OCI-LY3 (cell line): Measurements from ENCODE around the gene SLC29A3.
"Not testable (repeated sequence)": the region's sequence is repeated elsewhere in the genome, so short reads cannot be mapped to it uniquely, and the experiment has no call there.

Experiments used
- H2AFZ ChIP-seq: fragments of 200-600, 300-600 bp; shearing (Covaris generic); 2 replicates; pipeline ENCODE4 v1.6.0; 2014; ENCODE audit warnings: antibody characterized with exemption, low read depth, low read length
- H3K27ac ChIP-seq: fragments of 200-600, 300-600 bp; sonication (generic); 2 replicates; pipeline ENCODE4 v1.5.1; 2014; ENCODE audit warnings: mild to moderate bottlenecking, low read length, moderate library complexity, mixed read lengths
- H3K27me3 ChIP-seq: fragments of 200-600, 300-600 bp; sonication (generic); 2 replicates; pipeline ENCODE4 v1.6.1; 2014; ENCODE audit warnings: low read depth, low read length, mixed read lengths
- H3K36me3 ChIP-seq: fragments of 200-600, 300-600 bp; sonication (generic); replicated peaks from 2 replicates; pipeline ENCODE3; 2014; ENCODE audit warnings: low read depth, low read length, mixed read lengths
- H3K4me1 ChIP-seq: fragments of 300-600, 200-600 bp; sonication (generic); 2 replicates; pipeline ENCODE4 v1.6.1; 2014; ENCODE audit warnings: low read length, mixed read lengths
- H3K4me2 ChIP-seq: fragments of 200-600, 300-600 bp; sonication (generic); 2 replicates; pipeline ENCODE4 v1.6.1; 2014; ENCODE audit warnings: low read length, mixed read lengths
- H3K4me3 ChIP-seq: fragments of 300-600, 200-600 bp; sonication (generic); 2 replicates; pipeline ENCODE4 v1.5.1; 2014; ENCODE audit warnings: antibody characterized with exemption, mild to moderate bottlenecking, low read length, moderate library complexity
- H3K79me2 ChIP-seq: fragments of 300-600, 200-600 bp; shearing (Covaris generic); 2 replicates; pipeline ENCODE4 v1.6.1; 2014; ENCODE audit warnings: mild to moderate bottlenecking, low read length, mixed read lengths
- H3K9ac ChIP-seq: fragments of 300-600, 200-600 bp; shearing (Covaris generic); 2 replicates; pipeline ENCODE4 v1.6.0; 2014; ENCODE audit warnings: mild to moderate bottlenecking, low read length, moderate library complexity
- H3K9me3 ChIP-seq: fragments of 200-600, 300-600 bp; shearing (Covaris generic); 2 replicates; pipeline ENCODE4 v1.6.1; 2014; ENCODE audit warnings: low read length, mixed read lengths; ENCODE audit not compliant: insufficient read depth
- H4K20me1 ChIP-seq: fragments of 200-600, 300-600 bp; sonication (generic); 2 replicates; pipeline ENCODE4 v1.6.1; 2016; ENCODE audit warnings: low read length, mixed read lengths; ENCODE audit not compliant: insufficient read depth
- CTCF ChIP-seq: fragments of 200-600, 300-600 bp; sonication (generic); IDR thresholded peaks from 2 replicates; pipeline ENCODE4 v1.5.1; 2014; ENCODE audit warnings: antibody characterized with exemption, low read length, low read depth
- EZH2phosphoT487 ChIP-seq: fragments of 200-600 bp; shearing (Covaris generic); IDR thresholded peaks from 2 replicates; pipeline ENCODE4 v1.6.1; 2018; ENCODE audit warnings: antibody characterized with exemption, mixed run types, low read depth

SLC29A3 gene

GRCh38 chr10:71296086-71296485 is 23.0 kb upstream of the SLC29A3 start:
- Histone ChIP-seq H3K27ac (no peak overlapping the region), H3K9ac (no peak overlapping the region)
- TF ChIP-seq EZH2phosphoT487 (no peak), CTCF (no peak)

GRCh38 chr10:71296811-71297210 is 22.2 kb upstream of the SLC29A3 start:
- H3K4me1 ChIP-seq, result peaks cover 18% of the 10 kb centered on the region
- H3K4me3 ChIP-seq, H2AFZ ChIP-seq, H3K79me2 ChIP-seq, H3K36me3 ChIP-seq, H3K4me2 ChIP-seq, H3K9ac ChIP-seq, H3K9me3 ChIP-seq, H4K20me1 ChIP-seq, H3K27me3 ChIP-seq, H3K27ac ChIP-seq: not testable (repeated sequence)

More at GRCh38 chr10:71296086-71296485, 23.0 kb upstream of the SLC29A3 start:
- H2AFZ ChIP-seq, result no peak overlapping the region
- no peaks in the 10 kb centered on the region for H3K27me3 ChIP-seq
- no peaks in the 10 kb centered on the region for H3K79me2 ChIP-seq
- no peak overlapping the region for H3K4me2 ChIP-seq
- no peaks in the 10 kb centered on the region for H3K36me3 ChIP-seq
- no peak overlapping the region for H3K4me3 ChIP-seq
- no peaks in the 10 kb centered on the region for H3K9me3 ChIP-seq
- no peaks in the 10 kb centered on the region for H4K20me1 ChIP-seq
- peaks cover 18% of the 10 kb centered on the region for H3K4me1 ChIP-seq

GRCh38 chr10:71297343-71297742 is 21.7 kb upstream of the SLC29A3 start:
- Histone ChIP-seq H3K9me3 (no peaks in the 10 kb centered on the region), H3K4me1 (peaks cover 18% of the 10 kb centered on the region), H3K27ac (no peak overlapping the region), H3K9ac (no peak overlapping the region), H3K4me3 (no peak overlapping the region), H3K79me2 (no peaks in the 10 kb centered on the region), H2AFZ (no peak overlapping the region), H3K36me3 (no peaks in the 10 kb centered on the region), H3K4me2 (no peak overlapping the region), H4K20me1 (no peaks in the 10 kb centered on the region), H3K27me3 (no peaks in the 10 kb centered on the region)
- no peak for TF ChIP-seq EZH2phosphoT487
- no peak for TF ChIP-seq CTCF

GRCh38 chr10:71299071-71299785 is 19.8 kb upstream of the SLC29A3 start:
- H2AFZ ChIP-seq, result peak overlapping the region; percentile 65; the same call in 1 of the 2 replicates
- H3K4me2 ChIP-seq, result peak overlapping the region; percentile 71
- peak overlapping the region; percentile 56 for H3K4me3 ChIP-seq
- no peaks in the 10 kb centered on the region for H3K27me3 ChIP-seq
- H3K9ac ChIP-seq, result peak overlapping the region; percentile 23; the same call in 1 of the 2 replicates
- peaks cover 22% of the 10 kb centered on the region for H3K4me1 ChIP-seq
- H4K20me1 ChIP-seq, result no peaks in the 10 kb centered on the region
- H3K36me3 ChIP-seq, result no peaks in the 10 kb centered on the region
- no peaks in the 10 kb centered on the region for H3K9me3 ChIP-seq
- TF ChIP-seq EZH2phosphoT487, result no peak
- no peak for TF ChIP-seq CTCF
- H3K79me2 ChIP-seq, result no peaks in the 10 kb centered on the region
- H3K27ac ChIP-seq, result no peak overlapping the region
